Stromal cell of bone marrow (primary cell): ENCODE results near the gene EVI5L.

Source experiments
- DNase-seq: peaks from one replicate; pipeline ENCODE4 v3.0.0-alpha.2; 2012; ENCODE audit warnings: low read depth

The EVI5L gene

DNA sequence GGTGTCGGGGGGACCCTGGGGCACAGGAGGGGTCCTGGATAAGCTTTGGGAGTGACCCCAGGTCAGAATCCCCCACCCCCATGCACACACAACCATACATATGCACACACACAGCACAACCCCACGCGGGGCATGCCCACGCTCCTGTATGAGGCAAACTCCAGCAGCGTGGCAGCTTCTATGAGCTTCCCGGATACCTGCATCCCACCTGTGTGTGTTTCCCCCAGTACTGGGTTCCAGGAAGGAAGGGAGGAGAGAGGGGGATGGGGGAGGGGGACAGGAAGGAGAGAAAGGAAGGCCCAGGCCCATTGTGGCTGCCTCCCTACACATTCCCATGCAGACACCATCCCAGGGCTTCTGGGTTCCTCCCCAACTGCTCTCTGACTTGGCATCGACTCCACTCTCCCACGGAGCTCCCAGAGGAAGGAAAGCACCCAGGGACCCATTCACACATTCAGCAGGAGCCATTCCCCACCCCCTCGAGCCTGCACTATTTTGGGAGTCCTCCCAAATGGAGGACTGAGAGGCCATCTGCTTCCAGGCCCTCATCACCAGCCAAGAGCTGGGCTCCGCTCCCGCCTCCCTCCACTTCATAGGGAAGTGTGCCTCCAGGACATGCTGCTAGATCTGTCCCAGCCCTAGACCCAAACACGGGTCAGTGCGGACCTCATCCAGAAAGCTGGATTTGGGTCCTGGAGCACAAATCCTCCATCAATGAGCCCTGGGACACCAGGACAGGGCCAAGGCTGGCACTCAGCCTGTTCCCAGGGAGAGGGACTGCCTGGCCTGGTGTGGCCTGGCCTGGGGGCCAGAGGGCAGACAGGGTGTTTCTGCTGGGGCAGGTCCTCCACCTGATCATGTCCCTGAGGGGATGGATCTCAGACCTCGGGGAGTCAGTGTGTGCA, 30.9 kb downstream of the EVI5L start:
- DNase-seq, result no peak

DNA sequence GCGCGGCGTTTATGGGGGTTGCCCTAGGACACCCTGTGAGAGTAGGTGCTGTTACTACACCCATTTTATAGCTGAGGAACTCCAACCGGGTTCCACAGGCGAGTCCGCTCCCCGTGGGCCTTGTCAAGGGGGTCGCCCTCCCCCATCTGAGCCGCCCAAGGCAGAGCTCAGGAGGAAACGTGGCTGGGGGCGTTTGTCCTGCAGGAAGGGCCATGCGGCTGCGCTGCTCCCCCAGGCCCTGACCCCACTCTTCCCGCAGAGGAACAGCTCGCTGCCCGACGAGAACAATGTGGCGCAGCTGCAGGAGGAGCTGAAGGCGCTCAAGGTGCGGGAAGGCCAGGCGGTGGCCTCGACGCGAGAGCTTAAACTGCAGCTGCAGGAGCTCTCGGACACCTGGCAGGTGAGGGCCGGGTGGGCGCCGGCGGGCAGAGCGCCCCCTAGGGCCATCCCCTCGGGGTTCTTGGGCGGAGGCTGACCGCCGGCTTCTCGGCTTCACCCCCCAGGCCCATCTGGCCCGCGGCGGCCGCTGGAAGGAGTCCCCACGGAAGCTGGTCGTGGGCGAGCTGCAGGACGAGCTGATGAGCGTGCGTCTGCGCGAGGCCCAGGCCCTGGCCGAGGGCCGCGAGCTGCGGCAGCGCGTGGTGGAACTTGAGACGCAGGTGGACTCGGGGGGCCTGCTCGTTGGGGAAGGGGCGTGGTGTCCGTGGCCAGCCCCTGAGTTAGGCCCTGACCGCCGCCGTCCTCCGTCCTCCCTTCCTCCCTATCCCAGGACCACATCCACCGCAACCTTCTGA, 31.8 kb downstream of the EVI5L start:
- no peak for DNase-seq

- DNase-seq, result no peak
These were observed 32.5 kb downstream of the EVI5L start for GRCh38 chr19:7862413-7862951.

DNA sequence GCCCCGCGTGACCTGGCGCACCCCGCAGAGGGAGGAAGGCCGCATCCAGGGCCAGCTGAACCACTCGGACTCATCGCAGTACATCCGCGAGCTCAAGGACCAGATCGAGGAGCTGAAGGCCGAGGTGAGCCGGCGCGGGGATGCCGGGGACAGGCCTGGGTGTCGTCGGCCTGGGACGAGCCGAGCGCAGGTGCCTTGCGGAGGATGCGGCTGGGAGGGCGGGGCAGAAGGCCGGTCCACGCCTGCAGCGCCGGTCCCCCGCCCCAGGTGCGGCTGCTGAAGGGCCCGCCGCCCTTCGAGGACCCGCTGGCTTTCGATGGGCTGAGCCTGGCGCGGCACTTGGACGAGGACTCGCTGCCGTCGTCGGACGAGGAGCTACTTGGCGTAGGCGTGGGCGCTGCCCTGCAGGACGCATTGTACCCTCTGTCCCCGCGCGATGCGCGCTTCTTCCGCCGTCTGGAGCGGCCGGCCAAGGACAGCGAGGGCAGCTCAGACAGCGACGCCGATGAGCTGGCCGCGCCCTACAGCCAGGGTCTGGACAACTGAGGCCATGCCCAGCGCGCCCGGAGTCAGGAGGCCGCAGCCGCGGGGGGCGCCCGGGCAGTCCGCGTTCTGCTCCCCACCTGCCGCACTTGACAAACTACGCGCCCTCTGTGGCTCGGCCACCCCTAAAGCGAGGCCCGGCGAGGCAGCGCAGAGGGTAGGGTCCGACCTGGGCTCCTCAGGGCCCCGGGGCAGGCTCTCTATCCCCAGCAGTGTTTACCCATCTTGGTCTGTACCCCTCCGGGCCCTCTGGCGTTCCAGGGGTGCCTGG, 33.3 kb downstream of the EVI5L start:
- DNase-seq, result no peak

DNA sequence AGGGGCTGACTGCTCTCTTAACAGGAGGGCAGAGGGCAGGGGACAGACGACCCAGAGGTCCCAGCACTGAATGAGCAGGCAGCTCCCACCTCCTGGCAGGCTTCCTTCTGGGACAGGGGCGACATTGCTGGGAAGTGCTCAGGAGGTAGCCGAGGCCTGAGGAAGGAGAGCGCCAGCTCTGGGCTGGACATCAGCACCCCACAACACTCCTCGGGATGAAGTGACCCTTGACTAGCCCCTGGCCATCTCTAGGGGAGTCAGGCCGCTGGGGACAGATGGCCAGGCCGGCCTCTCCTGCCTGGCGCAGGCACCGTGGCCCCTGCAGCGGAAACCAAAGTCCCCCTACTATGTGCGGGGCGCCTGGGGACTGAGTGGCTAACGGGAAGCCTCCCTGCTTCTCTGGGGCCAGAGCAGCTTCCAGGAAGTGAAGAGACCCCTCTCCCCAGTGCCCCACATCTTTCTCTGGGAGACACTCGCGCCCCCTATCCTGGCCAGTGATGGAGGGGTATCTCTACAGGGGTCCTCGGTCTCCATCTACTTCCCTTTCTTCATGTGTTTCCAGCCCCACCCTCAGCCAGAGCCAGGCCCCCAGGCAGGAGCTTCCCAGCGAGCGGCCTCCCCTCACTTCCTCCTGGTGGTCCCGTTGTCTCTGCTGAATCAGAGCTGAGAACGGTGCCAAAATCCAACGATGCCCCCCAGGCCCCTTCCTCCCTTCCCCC, 34.1 kb downstream of the EVI5L start:
- no peak for DNase-seq

DNA sequence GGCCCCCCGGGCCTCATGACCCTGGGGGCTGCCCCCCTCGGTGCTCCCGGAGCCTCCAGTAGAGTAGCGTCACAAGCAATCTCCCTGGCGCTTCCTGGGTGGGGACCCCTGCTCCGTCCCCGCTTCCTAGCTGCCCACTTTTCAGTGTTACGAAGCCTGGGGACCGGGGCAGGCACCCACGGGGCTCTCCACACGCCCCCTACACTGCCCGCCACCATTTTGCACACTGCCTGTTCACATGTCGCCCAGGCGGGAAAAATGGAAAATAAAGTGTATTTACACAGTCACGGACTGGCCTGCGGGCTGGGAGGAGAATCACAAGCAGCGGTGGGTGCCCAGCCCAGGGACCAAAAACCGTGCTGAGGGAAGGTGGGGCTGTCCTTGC, 34.7 kb downstream of the EVI5L start:
- no peak for DNase-seq

DNA sequence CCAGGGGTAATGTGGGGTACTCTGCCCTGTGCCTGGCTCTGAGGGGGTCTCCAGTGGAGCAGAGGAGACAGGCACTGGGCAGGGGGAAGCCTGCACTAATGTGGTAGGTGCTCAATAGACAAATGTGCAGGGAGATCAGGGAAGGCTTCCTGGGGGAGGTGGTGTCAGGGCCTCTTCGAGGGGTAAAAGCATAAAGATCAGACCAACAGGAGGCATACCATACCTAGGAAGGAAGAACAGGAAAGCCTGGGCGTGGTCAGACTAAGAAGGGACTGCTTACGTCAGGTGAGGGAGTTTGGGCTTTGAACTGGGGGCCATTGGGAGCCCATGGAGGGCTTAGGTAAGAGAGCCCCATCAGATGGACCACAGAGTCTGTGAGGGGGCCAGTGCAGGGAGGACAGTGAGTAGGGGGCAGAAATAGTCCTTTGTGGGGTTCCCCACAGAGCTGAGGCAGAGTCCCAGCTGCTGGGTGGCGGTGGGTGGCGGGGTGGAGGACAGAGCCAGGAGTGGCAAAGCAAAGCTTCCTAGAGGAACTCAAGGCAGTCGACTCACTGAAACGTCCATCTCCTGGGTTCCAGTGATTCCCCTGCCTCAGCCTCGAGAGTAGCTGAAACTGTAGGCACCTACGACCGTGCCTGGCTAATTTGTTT, 35.4 kb downstream of the EVI5L start:
- no peak for DNase-seq

DNA sequence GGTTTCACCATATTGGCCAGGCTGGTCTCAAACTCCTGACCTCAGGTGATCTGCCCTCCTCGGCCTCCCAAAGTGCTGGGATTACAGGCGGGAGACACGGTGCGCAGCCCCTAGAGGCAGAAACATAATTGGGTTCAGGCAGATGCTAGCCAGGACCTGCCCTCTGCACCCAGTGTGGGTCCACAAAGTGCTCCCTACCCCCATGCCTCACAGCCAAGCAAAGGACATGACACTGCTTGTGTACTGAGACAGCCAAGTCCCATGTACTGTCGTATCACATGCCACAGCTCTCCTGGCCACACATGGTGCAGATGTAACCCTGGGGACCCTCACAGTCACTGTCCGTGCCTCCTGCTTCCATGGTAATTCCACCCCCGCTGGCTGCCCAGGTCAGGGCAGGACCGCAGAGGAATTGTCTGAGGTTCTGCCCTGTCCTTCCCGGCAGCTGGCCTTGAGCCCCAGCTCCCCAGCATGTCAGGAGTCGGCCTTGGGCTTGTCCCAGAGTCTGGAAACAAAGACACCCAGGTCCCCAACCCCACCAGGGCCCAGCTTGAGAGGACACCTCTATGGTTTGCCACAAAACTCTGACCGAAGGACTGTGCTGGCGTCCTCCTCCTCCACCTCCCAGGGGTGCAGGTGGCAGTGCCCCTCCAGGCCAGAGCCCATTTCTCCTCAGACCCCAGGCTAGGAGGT, 36.5 kb downstream of the EVI5L start:
- DNase-seq, result no peak

GRCh38 chr19:7867092-7867844, 37.2 kb downstream of the EVI5L start:
- DNase-seq, result no peak

GRCh38 chr19:7868326-7868670, 38.3 kb downstream of the EVI5L start:
- no peak for DNase-seq

- no peak for DNase-seq
These were observed 38.8 kb downstream of the EVI5L start for GRCh38 chr19:7868671-7869452.

GRCh38 chr19:7869453-7869909, 39.5 kb downstream of the EVI5L start:
- no peak for DNase-seq

- no peak for DNase-seq
These were observed 40.0 kb downstream of the EVI5L start for GRCh38 chr19:7869910-7870511.

GRCh38 chr19:7870571-7871436, 40.8 kb downstream of the EVI5L start:
- no peak for DNase-seq

DNA sequence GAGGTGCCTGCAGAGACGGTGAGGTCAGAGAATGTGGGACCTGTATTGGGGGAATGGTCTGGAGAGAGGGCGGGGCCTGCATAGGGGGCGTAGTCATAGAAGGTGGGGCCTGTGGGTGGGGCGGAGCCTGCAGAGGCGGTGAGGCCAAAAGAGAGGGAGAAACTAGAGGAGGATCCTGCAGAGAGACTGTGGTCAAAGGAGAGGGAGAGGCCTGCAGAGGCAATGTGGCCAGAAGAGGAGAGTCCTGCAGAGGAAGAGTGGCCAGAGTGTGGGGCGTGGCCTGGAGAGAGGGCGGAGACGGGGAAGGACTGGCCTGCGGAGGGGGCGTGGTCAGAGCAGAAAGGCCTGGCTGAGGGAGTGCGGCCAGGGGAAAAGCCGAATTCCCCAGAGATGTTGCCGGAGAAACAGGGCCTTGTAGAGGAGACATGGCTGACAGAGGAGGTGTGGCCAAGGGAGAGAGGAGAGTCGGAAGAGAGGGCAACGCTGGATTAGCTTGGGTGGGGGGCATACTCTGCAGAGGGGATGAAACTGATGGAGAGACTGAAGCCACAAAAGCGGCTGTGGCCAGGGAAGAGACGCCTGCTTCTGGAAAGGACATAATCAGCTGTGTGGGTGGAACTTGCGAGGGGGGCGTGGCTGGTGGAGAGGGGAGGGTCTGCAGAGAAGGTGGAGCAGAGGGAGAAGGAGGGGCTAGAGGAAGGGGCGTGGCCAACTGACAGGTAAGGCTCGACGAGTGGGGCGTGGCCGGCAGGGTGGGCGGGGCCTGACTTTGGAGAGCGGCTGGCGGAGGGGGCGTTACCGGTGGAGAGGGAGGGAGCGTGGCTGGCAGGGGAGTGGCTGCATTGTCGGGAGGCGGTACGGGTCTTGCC, 41.7 kb downstream of the EVI5L start:
- peak; percentile 77 for DNase-seq
